Measurements from ENCODE around the gene GALT.
A peak's percentile ranks its signal among the peaks of the same experiment; 100 is the strongest.
"Not testable (repeated sequence)": the region's sequence is repeated elsewhere in the genome, so short reads cannot be mapped to it uniquely, and the experiment has no call there.

Gene GALT

GRCh38 chr9:34627716-34628655 lies 18.5 kb upstream of the GALT start:
- no peak for DNase-seq (ENCODE audit: low read depth, low spot score)

DNA sequence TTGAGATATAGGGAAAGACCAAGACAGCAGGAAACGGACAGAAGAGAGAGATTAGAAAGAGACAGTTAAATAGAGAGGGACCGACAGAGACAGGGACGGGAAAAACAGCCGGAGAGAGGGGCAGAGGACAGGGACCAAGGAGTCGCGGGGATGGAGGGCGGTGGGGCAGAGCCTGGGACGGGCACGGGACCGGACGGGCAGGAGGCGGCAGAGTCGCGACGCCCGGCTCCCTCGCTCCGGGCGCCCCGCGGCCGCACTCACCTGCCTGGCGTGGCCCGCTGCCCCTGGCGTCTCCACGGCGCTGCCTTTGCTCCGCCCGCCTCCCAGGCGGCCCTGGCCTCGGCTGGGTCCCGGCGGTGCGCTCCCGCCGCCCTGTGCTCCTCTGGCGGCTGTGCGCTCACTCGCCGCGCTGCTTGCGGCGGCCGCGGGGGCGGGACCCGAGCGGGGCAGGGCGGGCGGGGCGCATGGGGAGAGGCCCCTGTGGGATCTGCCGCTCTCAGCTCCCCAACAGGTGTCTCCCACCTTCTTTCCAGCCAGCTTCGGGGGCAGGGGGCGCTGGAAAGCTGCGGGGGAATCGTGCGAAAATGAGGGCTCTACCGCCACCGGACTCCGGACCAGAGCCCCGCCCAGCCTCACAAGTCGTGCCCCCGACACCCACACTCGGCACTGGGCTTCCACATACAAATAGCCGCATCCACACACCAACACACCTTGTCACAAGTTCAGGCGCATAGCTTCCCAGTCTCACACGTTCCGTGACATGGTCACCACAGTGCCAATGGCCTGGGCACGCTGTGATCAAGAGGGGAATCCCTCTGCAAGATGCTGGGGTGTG lies 17.6 kb upstream of the GALT start, which contains the start of gene ARID3C:
TSS of gene ARID3C (minus strand) at position 411 of the 835 bp plus-strand sequence. CDS start 1,052 bp downstream, outside the sequence.
- no peak for DNase-seq (ENCODE audit: low read depth, low spot score)

DNA sequence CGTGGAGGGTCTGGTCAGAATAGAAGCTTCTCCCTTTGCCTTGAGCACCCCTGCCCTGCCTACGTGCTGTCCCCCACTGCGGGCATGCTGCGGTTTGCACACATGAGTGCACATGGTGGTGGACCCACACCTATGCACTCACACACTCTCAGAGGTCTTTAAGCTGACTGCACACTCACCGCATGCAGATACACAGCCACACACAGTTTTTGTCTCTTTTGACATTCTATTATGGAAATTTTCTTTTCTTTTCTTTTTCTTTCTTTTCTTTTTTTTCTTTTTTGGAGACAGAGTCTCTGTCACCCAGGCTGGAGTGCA lies 17.0 kb upstream of the GALT start:
- no peak for DNase-seq (ENCODE audit: low read depth, low spot score)

GRCh38 chr9:34630402-34631154 lies 15.9 kb upstream of the GALT start:
- no peak for DNase-seq (ENCODE audit: low read depth, low spot score)

DNA sequence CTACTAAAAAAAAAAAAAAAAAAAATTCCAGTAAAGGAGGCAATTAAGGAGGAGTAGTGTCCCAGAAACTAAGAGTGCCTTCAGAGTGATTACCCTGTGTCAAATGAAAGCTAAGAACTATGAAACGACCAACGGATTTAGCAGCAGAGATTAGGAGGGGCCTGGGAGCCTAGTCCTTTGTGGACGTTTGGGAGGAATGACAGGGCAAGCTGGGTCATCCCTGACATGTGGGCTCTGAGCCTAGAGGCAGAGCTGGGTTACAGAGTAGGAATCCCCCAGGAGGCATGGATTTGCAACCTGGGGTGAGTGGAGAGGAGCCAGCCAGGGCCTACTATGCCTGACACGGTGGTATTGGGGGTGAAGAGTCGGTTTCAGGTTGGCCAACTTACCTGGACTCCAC lies 13.3 kb upstream of the GALT start:
- no peak for DNase-seq (ENCODE audit: low read depth, low spot score)

DNA sequence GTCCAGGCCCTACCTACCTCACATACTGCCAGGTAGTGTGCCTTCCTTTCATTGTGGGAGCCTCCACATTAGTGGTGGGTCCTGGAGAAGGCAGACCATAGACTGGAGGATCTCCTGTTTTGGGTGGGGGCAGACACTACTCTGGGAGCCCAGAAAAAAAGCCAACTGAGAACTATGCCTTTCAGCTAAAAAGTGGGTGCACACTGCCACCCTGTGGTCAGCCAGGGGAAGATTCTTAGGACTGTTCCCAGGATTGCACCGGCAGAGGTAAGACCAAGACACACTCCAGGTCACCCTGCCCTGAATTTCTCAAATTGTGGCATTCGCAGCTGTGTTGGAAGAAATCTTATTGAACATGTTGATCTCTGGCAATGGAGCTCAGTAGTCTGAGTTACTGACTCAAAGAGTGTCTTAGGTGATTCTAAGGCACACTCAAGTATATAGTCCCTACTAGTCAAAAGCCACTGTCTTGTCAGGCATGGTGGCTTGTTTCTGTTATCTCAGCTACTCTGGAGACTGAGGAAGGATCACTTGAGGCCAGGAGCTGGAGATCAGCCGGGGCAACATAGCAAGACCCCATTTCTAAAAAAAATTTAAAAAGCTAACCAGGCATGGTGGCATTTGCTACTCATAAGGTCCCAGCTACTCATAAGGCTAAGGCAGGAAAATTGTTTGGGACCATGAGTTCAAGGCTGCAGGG lies 12.5 kb upstream of the GALT start:
- DNase-seq (ENCODE audit: low read depth, low spot score) = peak; percentile 58

- DNase-seq (ENCODE audit: low read depth, low spot score) = no peak
Observed at GRCh38 chr9:34634551-34635248, 11.8 kb upstream of the GALT start.

GRCh38 chr9:34635556-34635955 lies 10.9 kb upstream of the GALT start:
- no peak for DNase-seq (ENCODE audit: low read depth, low spot score)

DNA sequence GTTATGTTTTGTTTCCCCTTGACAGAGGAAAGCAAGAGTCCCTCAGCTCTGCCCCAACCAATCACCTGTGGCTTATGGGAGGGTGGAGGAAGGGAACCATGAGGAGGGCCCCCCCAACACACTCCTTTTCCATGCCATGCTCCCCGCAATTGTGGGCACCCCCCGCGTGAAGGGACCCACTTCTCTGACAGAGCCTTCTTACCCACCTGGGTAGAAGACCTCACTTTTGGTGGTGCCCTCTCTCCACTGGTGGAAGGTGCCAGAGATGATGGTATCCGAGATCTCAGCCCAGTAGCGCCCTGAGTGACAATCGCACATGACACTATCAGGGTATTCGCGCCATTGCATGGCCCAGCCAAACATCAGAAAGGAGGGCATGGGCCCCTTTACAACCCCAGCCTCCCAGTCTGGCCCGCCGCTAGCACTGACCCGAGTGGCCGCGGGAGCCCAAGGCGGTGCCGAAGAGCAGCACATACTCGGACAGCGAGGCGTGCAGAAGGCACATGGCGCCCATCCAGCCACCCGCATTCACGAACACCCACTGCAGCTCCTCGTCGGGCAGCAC lies 9.6 kb upstream of the GALT start:
- no peak for DNase-seq (ENCODE audit: low read depth, low spot score)

- peak; percentile 89 for DNase-seq (ENCODE audit: low read depth, low spot score)
Observed at GRCh38 chr9:34637356-34638137, 8.9 kb upstream of the GALT start, which contains the start of gene SIGMAR1. Gene SIGMAR1 (minus strand): TSS chr9:34637787. CDS start chr9:34637697, 90 bp downstream.

GRCh38 chr9:34638138-34638445 lies 8.4 kb upstream of the GALT start:
- DNase-seq (ENCODE audit: low read depth, low spot score) = no peak

- DNase-seq (ENCODE audit: low read depth, low spot score) = not testable (repeated sequence)
Observed at GRCh38 chr9:34639322-34639721, 7.2 kb upstream of the GALT start.

- DNase-seq (ENCODE audit: low read depth, low spot score) = no peak
Observed at GRCh38 chr9:34642679-34643078, 3.8 kb upstream of the GALT start.

- DNase-seq (ENCODE audit: low read depth, low spot score) = no peak
Observed at GRCh38 chr9:34644766-34645314, 1.6 kb upstream of the GALT start.

- DNase-seq (ENCODE audit: low read depth, low spot score) = no peak
Observed at GRCh38 chr9:34647084-34647403, 569 bp downstream of the GALT start.

DNA sequence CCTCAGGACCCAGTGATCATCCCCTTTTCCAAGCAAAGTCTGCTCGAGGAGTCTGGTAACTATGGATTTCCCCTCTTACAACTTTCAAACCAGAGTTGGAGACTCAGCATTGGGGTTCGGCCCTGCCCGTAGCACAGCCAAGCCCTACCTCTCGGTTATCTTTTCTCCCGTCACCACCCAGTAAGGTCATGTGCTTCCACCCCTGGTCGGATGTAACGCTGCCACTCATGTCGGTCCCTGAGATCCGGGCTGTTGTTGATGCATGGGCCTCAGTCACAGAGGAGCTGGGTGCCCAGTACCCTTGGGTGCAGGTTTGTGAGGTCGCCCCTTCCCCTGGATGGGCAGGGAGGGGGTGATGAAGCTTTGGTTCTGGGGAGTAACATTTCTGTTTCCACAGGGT lies 1.2 kb downstream of the GALT start:
- no peak for DNase-seq (ENCODE audit: low read depth, low spot score)

DNA sequence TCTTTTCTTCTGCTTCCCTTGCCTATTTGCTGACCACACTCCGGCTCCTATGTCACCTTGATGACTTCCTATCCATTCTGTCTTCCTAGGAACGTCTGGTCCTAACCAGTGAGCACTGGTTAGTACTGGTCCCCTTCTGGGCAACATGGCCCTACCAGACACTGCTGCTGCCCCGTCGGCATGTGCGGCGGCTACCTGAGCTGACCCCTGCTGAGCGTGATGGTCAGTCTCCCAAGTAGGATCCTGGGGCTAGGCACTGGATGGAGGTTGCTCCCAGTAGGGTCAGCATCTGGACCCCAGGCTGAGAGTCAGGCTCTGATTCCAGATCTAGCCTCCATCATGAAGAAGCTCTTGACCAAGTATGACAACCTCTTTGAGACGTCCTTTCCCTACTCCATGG lies 2.2 kb downstream of the GALT start:
- no peak for DNase-seq (ENCODE audit: low read depth, low spot score)

DNA sequence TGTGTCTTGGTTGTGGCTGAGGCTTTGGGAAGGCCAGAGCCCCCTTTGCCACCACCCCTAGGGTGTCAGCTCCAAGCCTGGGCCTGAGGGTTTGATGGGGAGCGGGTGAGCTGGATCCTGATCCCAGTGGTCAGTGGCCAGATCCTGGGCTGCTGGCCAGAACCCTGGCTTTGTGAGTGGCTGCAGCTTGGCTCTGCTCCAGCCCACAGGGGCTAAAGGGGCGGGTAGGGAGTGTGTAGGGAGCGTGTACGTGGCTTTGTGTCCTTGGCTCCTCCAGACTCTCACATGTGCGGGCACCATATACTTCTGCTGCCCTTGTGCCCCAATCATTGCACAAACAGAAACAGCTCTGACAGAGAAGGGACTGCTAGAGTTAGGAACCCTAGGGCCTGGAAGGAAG lies 4.3 kb downstream of the GALT start:
- DNase-seq (ENCODE audit: low read depth, low spot score) = no peak

GRCh38 chr9:34651321-34651720 lies 4.8 kb downstream of the GALT start:
- DNase-seq (ENCODE audit: low read depth, low spot score) = no peak

All from activated CD4-positive, CD25-positive, alpha-beta regulatory T cell treated with anti-CD3 and anti-CD28 coated beads, Interleukin-2, amount 50 U/mL, for 16 hours (primary cell).